Neural progenitor cell (in vitro differentiated cells): ENCODE measurements around the gene MSI2.

Experiments used
- CTCF ChIP-seq: fragments of 200-600 bp; sonication (generic); IDR thresholded peaks from 2 replicates; pipeline ENCODE4 v1.5.1; 2017; ENCODE audit warnings: antibody characterized with exemption, mild to moderate bottlenecking
- EZH2 ChIP-seq: fragments of 200-600 bp; sonication (generic); IDR thresholded peaks from 2 replicates; pipeline ENCODE4 v1.6.1; 2017; ENCODE audit warnings: antibody characterized with exemption, mild to moderate bottlenecking, moderate library complexity
- EZH2phosphoT487 ChIP-seq: fragments of 200-600 bp; sonication (generic); IDR thresholded peaks from 2 replicates; pipeline ENCODE4 v1.6.1; 2017; ENCODE audit warnings: antibody characterized with exemption

GRCh38 chr17:57553526-57553925, 297.2 kb downstream of the MSI2 start:
- TF ChIP-seq CTCF (no peak), EZH2 (no peak), EZH2phosphoT487 (no peak)
